Measurements from ENCODE around the gene YTHDC2.

Gene YTHDC2

GRCh38 chr5:113615708-113616107, 102.2 kb downstream of the YTHDC2 start:
- Histone ChIP-seq H3K4me3 (replicated peaks; ENCODE audit: insufficient read depth, low read length) (no peak overlapping the region), H3K27ac (replicated peaks) (no peak overlapping the region), H3K27me3 (ENCODE audit: insufficient read depth, poor library complexity, severe bottlenecking) (no peaks in the 10 kb centered on the region)
- no peak for DNase-seq (ENCODE audit: low read depth in 1 of 2, low spot score in 1 of 2)
- no peak for TF ChIP-seq POLR2AphosphoS5 (IDR thresholded peaks at IDR 0.05; ENCODE audit: low read depth)
- no peak for TF ChIP-seq REST (IDR thresholded peaks at IDR 0.05; ENCODE audit: insufficient replicate concordance, low read depth)

- no peaks in the 10 kb centered on the region for H3K27me3 ChIP-seq (ENCODE audit: insufficient read depth, poor library complexity, severe bottlenecking)
- H3K4me3 ChIP-seq (replicated peaks; ENCODE audit: insufficient read depth, low read length) = no peak overlapping the region
- DNase-seq (ENCODE audit: low read depth in 1 of 2, low spot score in 1 of 2) = no peak
- H3K27ac ChIP-seq (replicated peaks) = no peak overlapping the region
- TF ChIP-seq GABPA (IDR thresholded peaks at IDR 0.05; ENCODE audit: low read depth) = no peak
- no peak for TF ChIP-seq SPI1 (IDR thresholded peaks at IDR 0.05; ENCODE audit: borderline replicate concordance, low read depth)
- no peak for TF ChIP-seq REST (IDR thresholded peaks at IDR 0.05; ENCODE audit: insufficient replicate concordance, low read depth)
- no peak for TF ChIP-seq POLR2AphosphoS5 (IDR thresholded peaks at IDR 0.05; ENCODE audit: low read depth)
- no peak for TF ChIP-seq CTCF (IDR thresholded peaks at IDR 0.05; ENCODE audit: insufficient read depth, low read length)
Measured at GRCh38 chr5:113617191-113617796, 103.8 kb downstream of the YTHDC2 start.

- TF ChIP-seq REST (IDR thresholded peaks at IDR 0.05; ENCODE audit: insufficient replicate concordance, low read depth) (no peak), POLR2AphosphoS5 (IDR thresholded peaks at IDR 0.05; ENCODE audit: low read depth) (no peak), SPI1 (IDR thresholded peaks at IDR 0.05; ENCODE audit: borderline replicate concordance, low read depth) (no peak), CTCF (IDR thresholded peaks at IDR 0.05; ENCODE audit: insufficient read depth, low read length) (no peak), GABPA (IDR thresholded peaks at IDR 0.05; ENCODE audit: low read depth) (no peak)
- Histone ChIP-seq H3K27me3 (ENCODE audit: insufficient read depth, poor library complexity, severe bottlenecking) (no peaks in the 10 kb centered on the region), H3K27ac (replicated peaks) (no peak overlapping the region), H3K4me3 (replicated peaks; ENCODE audit: insufficient read depth, low read length) (no peak overlapping the region)
- no peak for DNase-seq (ENCODE audit: low read depth in 1 of 2, low spot score in 1 of 2)
Measured at GRCh38 chr5:113632996-113633395, 119.5 kb downstream of the YTHDC2 start.
